ENCODE measurements around the gene TSHZ1. TPM values are rescaled to one million over a fixed set of nuclear protein-coding genes. Genes with fewer than 3 reads are reported as not detected.

Gene TSHZ1
- polyA plus RNA-seq, 2 of the 4 experiments (the other 2 are of a cell fraction): 2.2 to 3.0 TPM

- Histone ChIP-seq H3K9me3 (no peaks in the 10 kb centered on the region), H3K4me2 (no peak overlapping the region), H3K4me3 (no peak overlapping the region), H3K27ac (no peak overlapping the region), H3K4me1 (peaks cover 5% of the 10 kb centered on the region; the same call in 2 of the 3 replicates)
- TF ChIP-seq SMC3 (IDR thresholded peaks at IDR 0.05) (no peak), BHLHE40 (IDR thresholded peaks at IDR 0.05; ENCODE audit: low read depth, low read length) (no peak), HDAC2 (IDR thresholded peaks at IDR 0.05) (no peak), FOSL2 (IDR thresholded peaks at IDR 0.05) (no peak), FOSL2 (CRISPR knock-in tag; IDR thresholded peaks at IDR 0.05) (no peak), CBX2 (IDR thresholded peaks at IDR 0.05; ENCODE audit: borderline replicate concordance, low read depth) (no peak), ZSCAN20 (CRISPR knock-in tag; IDR thresholded peaks at IDR 0.05) (no peak), HOXA7 (CRISPR knock-in tag; IDR thresholded peaks at IDR 0.05) (no peak), HEYL (CRISPR knock-in tag; IDR thresholded peaks at IDR 0.05) (no peak)
- TF ChIP-seq, protein P1, sequence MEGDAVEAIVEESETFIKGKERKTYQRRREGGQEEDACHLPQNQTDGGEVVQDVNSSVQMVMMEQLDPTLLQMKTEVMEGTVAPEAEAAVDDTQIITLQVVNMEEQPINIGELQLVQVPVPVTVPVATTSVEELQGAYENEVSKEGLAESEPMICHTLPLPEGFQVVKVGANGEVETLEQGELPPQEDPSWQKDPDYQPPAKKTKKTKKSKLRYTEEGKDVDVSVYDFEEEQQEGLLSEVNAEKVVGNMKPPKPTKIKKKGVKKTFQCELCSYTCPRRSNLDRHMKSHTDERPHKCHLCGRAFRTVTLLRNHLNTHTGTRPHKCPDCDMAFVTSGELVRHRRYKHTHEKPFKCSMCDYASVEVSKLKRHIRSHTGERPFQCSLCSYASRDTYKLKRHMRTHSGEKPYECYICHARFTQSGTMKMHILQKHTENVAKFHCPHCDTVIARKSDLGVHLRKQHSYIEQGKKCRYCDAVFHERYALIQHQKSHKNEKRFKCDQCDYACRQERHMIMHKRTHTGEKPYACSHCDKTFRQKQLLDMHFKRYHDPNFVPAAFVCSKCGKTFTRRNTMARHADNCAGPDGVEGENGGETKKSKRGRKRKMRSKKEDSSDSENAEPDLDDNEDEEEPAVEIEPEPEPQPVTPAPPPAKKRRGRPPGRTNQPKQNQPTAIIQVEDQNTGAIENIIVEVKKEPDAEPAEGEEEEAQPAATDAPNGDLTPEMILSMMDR (IDR thresholded peaks at IDR 0.05): no peak
- FAIRE-seq (no peak), DNase-seq (ENCODE audit: low read depth in 1 of 2, low spot score in 1 of 2) (no peak), ATAC-seq (no peak)
- POLR2A ChIA-PET: no interaction called here
- 93% methylated on average over 7 of the region's 7 CpGs for WGBS (ENCODE audit: missing lambda C conversion rate)
- CTCF ChIA-PET: no interaction called here
Observed at GRCh38 chr18:75221897-75222296, 11.3 kb downstream of the TSHZ1 start.

- FAIRE-seq: no peak
- CTCF ChIA-PET: no interaction called here
- WGBS (ENCODE audit: missing lambda C conversion rate): 97% methylated on average over 10 of the region's 10 CpGs
- ATAC-seq: no peak
- H3K4me2 ChIP-seq: no peak overlapping the region
- H3K9me3 ChIP-seq: no peaks in the 10 kb centered on the region
- TF ChIP-seq, protein P2, sequence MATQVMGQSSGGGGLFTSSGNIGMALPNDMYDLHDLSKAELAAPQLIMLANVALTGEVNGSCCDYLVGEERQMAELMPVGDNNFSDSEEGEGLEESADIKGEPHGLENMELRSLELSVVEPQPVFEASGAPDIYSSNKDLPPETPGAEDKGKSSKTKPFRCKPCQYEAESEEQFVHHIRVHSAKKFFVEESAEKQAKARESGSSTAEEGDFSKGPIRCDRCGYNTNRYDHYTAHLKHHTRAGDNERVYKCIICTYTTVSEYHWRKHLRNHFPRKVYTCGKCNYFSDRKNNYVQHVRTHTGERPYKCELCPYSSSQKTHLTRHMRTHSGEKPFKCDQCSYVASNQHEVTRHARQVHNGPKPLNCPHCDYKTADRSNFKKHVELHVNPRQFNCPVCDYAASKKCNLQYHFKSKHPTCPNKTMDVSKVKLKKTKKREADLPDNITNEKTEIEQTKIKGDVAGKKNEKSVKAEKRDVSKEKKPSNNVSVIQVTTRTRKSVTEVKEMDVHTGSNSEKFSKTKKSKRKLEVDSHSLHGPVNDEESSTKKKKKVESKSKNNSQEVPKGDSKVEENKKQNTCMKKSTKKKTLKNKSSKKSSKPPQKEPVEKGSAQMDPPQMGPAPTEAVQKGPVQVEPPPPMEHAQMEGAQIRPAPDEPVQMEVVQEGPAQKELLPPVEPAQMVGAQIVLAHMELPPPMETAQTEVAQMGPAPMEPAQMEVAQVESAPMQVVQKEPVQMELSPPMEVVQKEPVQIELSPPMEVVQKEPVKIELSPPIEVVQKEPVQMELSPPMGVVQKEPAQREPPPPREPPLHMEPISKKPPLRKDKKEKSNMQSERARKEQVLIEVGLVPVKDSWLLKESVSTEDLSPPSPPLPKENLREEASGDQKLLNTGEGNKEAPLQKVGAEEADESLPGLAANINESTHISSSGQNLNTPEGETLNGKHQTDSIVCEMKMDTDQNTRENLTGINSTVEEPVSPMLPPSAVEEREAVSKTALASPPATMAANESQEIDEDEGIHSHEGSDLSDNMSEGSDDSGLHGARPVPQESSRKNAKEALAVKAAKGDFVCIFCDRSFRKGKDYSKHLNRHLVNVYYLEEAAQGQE (IDR thresholded peaks at IDR 0.05): no peak
- TF ChIP-seq NR3C1 (IDR thresholded peaks at IDR 0.05): no peak
- TF ChIP-seq CBX2 (IDR thresholded peaks at IDR 0.05; ENCODE audit: borderline replicate concordance, low read depth): no peak
- TF ChIP-seq RNF2 (IDR thresholded peaks at IDR 0.05; ENCODE audit: borderline replicate concordance, low read depth): no peak
- TF ChIP-seq JUN (IDR thresholded peaks at IDR 0.05): no peak
- DNase-seq (ENCODE audit: low read depth in 1 of 2, low spot score in 1 of 2): no peak
- no peak overlapping the region for H3K4me3 ChIP-seq
- peaks cover 5% of the 10 kb centered on the region; the same call in 2 of the 3 replicates for H3K4me1 ChIP-seq
- POLR2A ChIA-PET: no interaction called here
- no peak overlapping the region for H3K27ac ChIP-seq
Observed at GRCh38 chr18:75222407-75222806, 11.8 kb downstream of the TSHZ1 start.

- CTCF ChIA-PET: no interaction called here
- H3K4me3 ChIP-seq: no peak overlapping the region
- WGBS (ENCODE audit: missing lambda C conversion rate): 80% methylated on average over 9 of the region's 9 CpGs
- no peak overlapping the region for H3K27ac ChIP-seq
- no peak for FAIRE-seq
- peaks cover 5% of the 10 kb centered on the region; the same call in 2 of the 3 replicates for H3K4me1 ChIP-seq
- no peaks in the 10 kb centered on the region for H3K9me3 ChIP-seq
- no peak for DNase-seq (ENCODE audit: low read depth in 1 of 2, low spot score in 1 of 2)
- H3K4me2 ChIP-seq: no peak overlapping the region
- ATAC-seq: no peak
- POLR2A ChIA-PET: no interaction called here
- no peak for TF ChIP-seq MAZ (IDR thresholded peaks at IDR 0.05; ENCODE audit: borderline replicate concordance, low read depth, low read length)
- no peak for TF ChIP-seq TP53 (CRISPR knock-in tag; IDR thresholded peaks at IDR 0.05)
- TF ChIP-seq, protein P3, sequence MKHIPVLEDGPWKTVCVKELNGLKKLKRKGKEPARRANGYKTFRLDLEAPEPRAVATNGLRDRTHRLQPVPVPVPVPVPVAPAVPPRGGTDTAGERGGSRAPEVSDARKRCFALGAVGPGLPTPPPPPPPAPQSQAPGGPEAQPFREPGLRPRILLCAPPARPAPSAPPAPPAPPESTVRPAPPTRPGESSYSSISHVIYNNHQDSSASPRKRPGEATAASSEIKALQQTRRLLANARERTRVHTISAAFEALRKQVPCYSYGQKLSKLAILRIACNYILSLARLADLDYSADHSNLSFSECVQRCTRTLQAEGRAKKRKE (CRISPR knock-in tag; IDR thresholded peaks at IDR 0.05; ENCODE audit: low read depth): no peak
- no peak for TF ChIP-seq PBX3 (IDR thresholded peaks at IDR 0.05)
- TF ChIP-seq MYC (IDR thresholded peaks at IDR 0.05; ENCODE audit: borderline replicate concordance, low read length): no peak
- no peak for TF ChIP-seq HOXB13 (CRISPR knock-in tag; IDR thresholded peaks at IDR 0.05; ENCODE audit: low read depth)
- no peak for TF ChIP-seq EP300 (IDR thresholded peaks at IDR 0.05)
- TF ChIP-seq RFX5 (IDR thresholded peaks at IDR 0.05): no peak
- no peak for TF ChIP-seq ZFP36 (IDR thresholded peaks at IDR 0.05; ENCODE audit: borderline replicate concordance, partially characterized antibody)
- TF ChIP-seq RCOR1 (IDR thresholded peaks at IDR 0.05; ENCODE audit: low read depth, low read length): no peak
- no peak for TF ChIP-seq FOSL2 (IDR thresholded peaks at IDR 0.05)
- TF ChIP-seq FOSL2 (CRISPR knock-in tag; IDR thresholded peaks at IDR 0.05): no peak
- TF ChIP-seq NFE2L2 (conservative IDR thresholded peaks at IDR 0.05; ENCODE audit: low read length): no peak
- no peak for TF ChIP-seq GATA3 (IDR thresholded peaks at IDR 0.05; ENCODE audit: borderline replicate concordance)
- no peak for TF ChIP-seq CBX8 (IDR thresholded peaks at IDR 0.05)
Observed at GRCh38 chr18:75223687-75224347, 13.2 kb downstream of the TSHZ1 start.
